ENCODE measurements around the gene CRIP1. TPM values are rescaled to one million over a fixed set of nuclear protein-coding genes. Genes with fewer than 3 reads are reported as not detected.

Gene CRIP1
- polyA plus RNA-seq, 2 of the 4 experiments (the other 2 are of a cell fraction): 280 to 999 TPM

GRCh38 chr14:105445901-105446845 lies 40.5 kb upstream of the CRIP1 start:
- WGBS (ENCODE audit: missing lambda C conversion rate): 91% methylated on average over 18 of the region's 26 CpGs
- no peak for ATAC-seq
- Histone ChIP-seq H3K4me1 (0 out of 3 replicates have a peak, but pooled peaks cover 6% of the 10 kb centered on the region), H3K4me2 (no peak overlapping the region), H3K9me3 (no peaks in the 10 kb centered on the region), H3K27ac (no peak overlapping the region), H3K4me3 (no peak overlapping the region)
- ChIA-PET CTCF (interaction anchor here (1.2 to 2.7 kb wide), 5 partner anchors 35 to 95 kb away, joined by 3 to 29 read pairs (median 7); no protein-coding TSS in a partner anchor), POLR2A (no interaction called here)
- no peak for DNase-seq (ENCODE audit: low read depth in 1 of 2, low spot score in 1 of 2)
- no peak for FAIRE-seq
- TF ChIP-seq CBX8 (IDR thresholded peaks at IDR 0.05): no peak
- TF ChIP-seq HOXA7 (CRISPR knock-in tag; IDR thresholded peaks at IDR 0.05): no peak
- no peak for TF ChIP-seq SREBF2 (IDR thresholded peaks at IDR 0.05)
- no peak for TF ChIP-seq CHD2 (IDR thresholded peaks at IDR 0.05; ENCODE audit: low read length, partially characterized antibody)
- TF ChIP-seq RCOR1 (IDR thresholded peaks at IDR 0.05; ENCODE audit: low read depth, low read length): no peak
- TF ChIP-seq GATA3 (IDR thresholded peaks at IDR 0.05; ENCODE audit: borderline replicate concordance): no peak
- TF ChIP-seq RNF2 (IDR thresholded peaks at IDR 0.05; ENCODE audit: borderline replicate concordance, low read depth): no peak
- no peak for TF ChIP-seq HOXB5 (CRISPR knock-in tag; IDR thresholded peaks at IDR 0.05)
- no peak for TF ChIP-seq NPAS2 (CRISPR knock-in tag; IDR thresholded peaks at IDR 0.05; ENCODE audit: borderline replicate concordance)
- no peak for TF ChIP-seq CHD4 (IDR thresholded peaks at IDR 0.05; ENCODE audit: borderline replicate concordance)

- no peak overlapping the region for H3K4me2 ChIP-seq
- H3K9me3 ChIP-seq: no peaks in the 10 kb centered on the region
- ChIA-PET POLR2A (interaction anchor here (1.9 kb wide), 1 partner anchor 34 kb away, joined by 5 read pairs; no protein-coding TSS in a partner anchor), CTCF (interaction anchor here (1.2 to 2.7 kb wide), 4 partner anchors 23 to 96 kb away, joined by 3 to 29 read pairs (median 16); no protein-coding TSS in a partner anchor)
- 0 out of 3 replicates have a peak, but pooled peaks cover 6% of the 10 kb centered on the region for H3K4me1 ChIP-seq
- no peak overlapping the region for H3K4me3 ChIP-seq
- ATAC-seq (no peak), FAIRE-seq (no peak), DNase-seq (ENCODE audit: low read depth in 1 of 2, low spot score in 1 of 2) (no peak)
- TF ChIP-seq HDAC2 (IDR thresholded peaks at IDR 0.05): no peak
- WGBS (ENCODE audit: missing lambda C conversion rate): 88% methylated on average over 9 of the region's 14 CpGs
- no peak overlapping the region for H3K27ac ChIP-seq
Observed at GRCh38 chr14:105446971-105447370, 39.7 kb upstream of the CRIP1 start.

- CTCF ChIA-PET: interaction anchor here (0.6 to 2.7 kb wide), 24 partner anchors 7 to 85 kb away, joined by 3 to 29 read pairs (median 3); partner anchors contain the start of gene CRIP1
- no peak overlapping the region for H3K4me2 ChIP-seq
- POLR2A ChIA-PET: interaction anchor here (1.9 kb wide), 1 partner anchor 33 kb away, joined by 5 read pairs; no protein-coding TSS in a partner anchor
- ATAC-seq: peak; percentile 32 to 44
- peak overlapping the region in 1 of 2 experiments; percentile 29; a peak in 2 of 6 replicates for H3K27ac ChIP-seq
- H3K9me3 ChIP-seq: no peaks in the 10 kb centered on the region
- WGBS (ENCODE audit: missing lambda C conversion rate): 88% methylated on average over 18 of the region's 31 CpGs
- H3K4me3 ChIP-seq: no peak overlapping the region
- H3K4me1 ChIP-seq: 0 out of 3 replicates have a peak, but pooled peaks cover 6% of the 10 kb centered on the region
- no peak for FAIRE-seq
- DNase-seq (ENCODE audit: low read depth in 1 of 2, low spot score in 1 of 2): no peak
- TF ChIP-seq EHF (CRISPR knock-in tag; IDR thresholded peaks at IDR 0.05) (no peak), CBX8 (IDR thresholded peaks at IDR 0.05) (no peak), MYC (IDR thresholded peaks at IDR 0.05; ENCODE audit: borderline replicate concordance, low read length) (no peak), USF2 (IDR thresholded peaks at IDR 0.05) (no peak), HOXA7 (CRISPR knock-in tag; IDR thresholded peaks at IDR 0.05) (no peak), CHD4 (IDR thresholded peaks at IDR 0.05; ENCODE audit: borderline replicate concordance) (no peak), HMGXB4 (CRISPR knock-in tag; IDR thresholded peaks at IDR 0.05; ENCODE audit: borderline replicate concordance) (no peak), FOSL2 (IDR thresholded peaks at IDR 0.05) (no peak), FOSL2 (CRISPR knock-in tag; IDR thresholded peaks at IDR 0.05) (no peak), MAX (IDR thresholded peaks at IDR 0.05) (no peak), ATOH8 (CRISPR knock-in tag; IDR thresholded peaks at IDR 0.05; ENCODE audit: low read depth) (no peak), RCOR1 (IDR thresholded peaks at IDR 0.05; ENCODE audit: low read depth, low read length) (no peak), HOXB13 (CRISPR knock-in tag; IDR thresholded peaks at IDR 0.05; ENCODE audit: low read depth) (no peak), EP300 (IDR thresholded peaks at IDR 0.05) (no peak), POLR2AphosphoS2 (conservative IDR thresholded peaks at IDR 0.05; ENCODE audit: low read length) (no peak), PHF8 (IDR thresholded peaks at IDR 0.05; ENCODE audit: borderline replicate concordance, low read depth) (no peak), FOXS1 (CRISPR knock-in tag; IDR thresholded peaks at IDR 0.05) (no peak), E2F6 (IDR thresholded peaks at IDR 0.05; ENCODE audit: borderline replicate concordance, low read depth) (no peak)
Observed at GRCh38 chr14:105447651-105448640, 38.7 kb upstream of the CRIP1 start.
